Coronary artery (tissue), 2 donors: ENCODE measurements around the gene CNKSR1.

Experiments
- DNase-seq: peaks from one replicate; pipeline ENCODE4 v3.0.0-alpha.2; 2017; ENCODE audit warnings: low spot score
- H3K27ac ChIP-seq, 2 donors: fragments of 200-600 bp; sonication (generic); one replicate each; pipeline ENCODE4 v1.5.1; 2016 to 2019
- H3K4me3 ChIP-seq: fragments of 200-600 bp; sonication (generic); 2 replicates; pipeline ENCODE4 v1.5.1; 2016; ENCODE audit warnings: mild to moderate bottlenecking, moderate library complexity
- CTCF ChIP-seq: fragments of 200-600 bp; sonication (generic); IDR thresholded peaks from one replicate; pipeline ENCODE4 v1.5.1; 2019; ENCODE audit warnings: antibody characterized with exemption

Gene CNKSR1

GRCh38 chr1:26233903-26234643 is 56.8 kb downstream of the CNKSR1 start, which contains the start of gene CEP85:
Gene CEP85, plus strand, starts transcription at chr1:26234200. Its CDS starts 5,584 bp downstream, at chr1:26239784.
- Histone ChIP-seq H3K27ac (peak within 1 kb of the TSS; percentile 76 to 86), H3K4me3 (peak within 1 kb of the TSS; percentile 74)
- TF ChIP-seq CTCF = peak; percentile 65
- peak; percentile 97 for DNase-seq

- DNase-seq = no peak
- Histone ChIP-seq H3K4me3 (peak overlapping the region; percentile 74), H3K27ac (peak overlapping the region; percentile 76 to 86)
- TF ChIP-seq CTCF = no peak
Observed at GRCh38 chr1:26234644-26235370, 57.5 kb downstream of the CNKSR1 start.

GRCh38 chr1:26237230-26237966 is 60.1 kb downstream of the CNKSR1 start:
- H3K27ac ChIP-seq = no peak overlapping the region
- H3K4me3 ChIP-seq = no peak overlapping the region
- no peak for DNase-seq
- no peak for TF ChIP-seq CTCF
